Caco-2 (cell line): ENCODE data around the gene NPAS2. TPM values are rescaled to one million over a fixed set of nuclear protein-coding genes. Genes with fewer than 3 reads are reported as not detected.
A peak's percentile ranks its signal among the peaks of the same experiment; 100 is the strongest.

Experiments
- BruUV-seq: library from RNA; stranded (reverse); fragments of 400-500 nt; replicated peaks from 2 replicates; lab custom pipeline; 2021; lab: Mats Ljungman, UMichigan
- CTCF ChIA-PET: fragments of 300-600 bp; sonication (Branson Sonifier 250); formaldehyde crosslinking; loops from one replicate; lab custom pipeline; 2022; ENCODE audit warnings: antibody characterized with exemption; lab: Charles Lee
- POLR2A ChIA-PET: fragments of 300-600 bp; sonication (Branson Sonifier 250); formaldehyde crosslinking; loops from one replicate; lab custom pipeline; 2022; ENCODE audit warnings: antibody characterized with exemption; lab: Charles Lee
- DNase-seq, 2 experiments: peaks; one replicate each; pipeline versions ENCODE4 v3.0.0 to v3.0.0-alpha.2; 2020 to 2022
- H3K27me3 ChIP-seq: replicated peaks from 2 replicates; pipeline ENCODE4 v1.6.0; 2011; ENCODE audit warnings: low read length; ENCODE audit not compliant: control insufficient read depth, insufficient read depth
- H3K36me3 ChIP-seq: 2 replicates; pipeline ENCODE4 v1.5.1; 2011; ENCODE audit warnings: low read length; ENCODE audit not compliant: control insufficient read depth, insufficient read depth
- H3K4me1 ChIP-seq: fragments of 250-450 bp; sonication (Bioruptor Pico); 2 replicates; pipeline ENCODE4 v1.5.1; 2020; ENCODE audit warnings: mild to moderate bottlenecking
- H3K4me3 ChIP-seq: 2 replicates; pipeline ENCODE4 v1.5.1; 2011; ENCODE audit warnings: low read depth, mild to moderate bottlenecking, control low read depth, low read length
- H3K9me3 ChIP-seq: fragments of 250-450 bp; sonication (Bioruptor Pico); 2 replicates; pipeline ENCODE4 v1.5.1; 2020; ENCODE audit warnings: mild to moderate bottlenecking, moderate library complexity
- H3K27ac Mint-ChIP-seq: one replicate; pipeline ENCODE4 v1.8.0; 2022; ENCODE audit warnings: mixed read lengths; ENCODE audit not compliant: unreplicated experiment
- H3K27me3 Mint-ChIP-seq: one replicate; pipeline ENCODE4 v1.8.0; 2022; ENCODE audit warnings: mixed read lengths; ENCODE audit not compliant: insufficient read depth, unreplicated experiment
- H3K36me3 Mint-ChIP-seq: one replicate; pipeline ENCODE4 v1.8.0; 2022; ENCODE audit warnings: mild to moderate bottlenecking, mixed read lengths; ENCODE audit not compliant: insufficient read depth, unreplicated experiment
- H3K4me1 Mint-ChIP-seq: one replicate; pipeline ENCODE4 v1.8.0; 2022; ENCODE audit warnings: low read depth, mixed read lengths; ENCODE audit not compliant: unreplicated experiment
- H3K4me3 Mint-ChIP-seq: one replicate; pipeline ENCODE4 v1.8.0; 2022; ENCODE audit warnings: mild to moderate bottlenecking, moderate library complexity, mixed read lengths; ENCODE audit not compliant: unreplicated experiment
- H3K9me3 Mint-ChIP-seq: one replicate; pipeline ENCODE4 v1.8.0; 2022; ENCODE audit warnings: mixed read lengths; ENCODE audit not compliant: unreplicated experiment
- intact Hi-C: fragments of 100-400 bp; cut with micrococcal nuclease; formaldehyde crosslinking; loops from one replicate; pipeline ENCODE4 v1.10.0; 2022; ENCODE audit not compliant: unreplicated experiment
- total RNA-seq: library from RNA; stranded (reverse); gene quantifications from 2 replicates; pipeline ENCODE4 v1.2.3, GENCODE V29; 2022
- TF ChIP-seq, protein P1 (sequence below), 2 experiments: fragments of 200-600 bp in 1 of 2; IDR thresholded peaks; 1 replicate in 1 of 2; 2 replicates in 1 of 2; pipeline versions ENCODE4 v1.5.1 to v1.8.0; 2011 to 2022; ENCODE audit warnings: antibody characterized with exemption in 1 of 2, control low read depth in 1 of 2, inconsistent platforms in 1 of 2, low read depth in 1 of 2, low read length in 1 of 2, mild to moderate bottlenecking in 1 of 2, moderate library complexity in 1 of 2; ENCODE audit not compliant: insufficient read depth in 1 of 2, severe bottlenecking in 1 of 2, unreplicated experiment in 1 of 2

Gene NPAS2
- total RNA-seq, 1 experiment from 2014 or later, result 2.8 TPM

DNA sequence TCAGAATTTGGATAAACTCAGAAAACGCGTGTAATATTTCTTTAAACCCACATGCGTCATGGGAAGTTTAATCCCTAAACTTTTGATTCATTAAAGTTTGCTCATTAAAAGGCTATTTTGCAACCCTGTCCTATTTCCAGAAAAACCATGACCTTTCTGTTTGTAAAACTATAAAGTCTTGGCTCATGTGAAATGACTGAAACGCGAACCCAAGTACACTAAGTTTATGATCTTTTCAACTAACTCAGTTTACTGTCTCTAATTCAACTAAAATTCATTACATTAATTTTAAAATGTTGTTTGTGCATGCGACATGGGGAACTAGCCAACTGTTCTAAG lies 178.3 kb downstream of the NPAS2 start:
- Mint-ChIP-seq H3K36me3 (peaks cover 15% of the 10 kb centered on the region), H3K27ac (no peak overlapping the region)
- BruUV-seq, result no TSS peak

DNA sequence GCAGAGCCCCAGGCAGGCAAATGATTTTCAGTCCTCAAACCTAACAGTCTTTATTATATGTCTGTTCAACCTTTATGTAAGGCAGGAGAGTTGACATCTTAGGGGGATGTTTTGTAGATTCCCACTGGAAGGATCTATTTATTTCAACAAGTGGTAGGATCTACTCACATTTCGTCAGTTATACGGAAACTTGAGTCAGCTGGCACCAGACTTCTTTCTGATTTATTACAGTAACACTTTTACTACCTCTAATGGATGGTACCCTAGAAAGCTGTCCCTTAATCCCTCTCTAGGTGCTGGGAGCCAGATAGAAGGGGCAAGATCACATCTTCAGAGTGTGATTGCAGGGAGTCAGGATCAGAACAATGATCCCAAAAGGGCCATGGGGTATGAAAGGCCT lies 180.1 kb downstream of the NPAS2 start:
- H3K4me3 ChIP-seq, result no peak overlapping the region
- Mint-ChIP-seq H3K4me1 (peaks cover 20% of the 10 kb centered on the region), H3K27ac (no peak overlapping the region), H3K27me3 (no peaks in the 10 kb centered on the region), H3K4me3 (no peak overlapping the region), H3K36me3 (peaks cover 33% of the 10 kb centered on the region), H3K9me3 (no peaks in the 10 kb centered on the region)
- no peaks in the 10 kb centered on the region for H3K27me3 ChIP-seq
- no TSS peak for BruUV-seq
- TF ChIP-seq, protein P1, sequence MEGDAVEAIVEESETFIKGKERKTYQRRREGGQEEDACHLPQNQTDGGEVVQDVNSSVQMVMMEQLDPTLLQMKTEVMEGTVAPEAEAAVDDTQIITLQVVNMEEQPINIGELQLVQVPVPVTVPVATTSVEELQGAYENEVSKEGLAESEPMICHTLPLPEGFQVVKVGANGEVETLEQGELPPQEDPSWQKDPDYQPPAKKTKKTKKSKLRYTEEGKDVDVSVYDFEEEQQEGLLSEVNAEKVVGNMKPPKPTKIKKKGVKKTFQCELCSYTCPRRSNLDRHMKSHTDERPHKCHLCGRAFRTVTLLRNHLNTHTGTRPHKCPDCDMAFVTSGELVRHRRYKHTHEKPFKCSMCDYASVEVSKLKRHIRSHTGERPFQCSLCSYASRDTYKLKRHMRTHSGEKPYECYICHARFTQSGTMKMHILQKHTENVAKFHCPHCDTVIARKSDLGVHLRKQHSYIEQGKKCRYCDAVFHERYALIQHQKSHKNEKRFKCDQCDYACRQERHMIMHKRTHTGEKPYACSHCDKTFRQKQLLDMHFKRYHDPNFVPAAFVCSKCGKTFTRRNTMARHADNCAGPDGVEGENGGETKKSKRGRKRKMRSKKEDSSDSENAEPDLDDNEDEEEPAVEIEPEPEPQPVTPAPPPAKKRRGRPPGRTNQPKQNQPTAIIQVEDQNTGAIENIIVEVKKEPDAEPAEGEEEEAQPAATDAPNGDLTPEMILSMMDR (IDR thresholded peaks at IDR 0.05; ENCODE audit: insufficient read depth in 1 of 2, low read depth in 1 of 2, low read length in 1 of 2, severe bottlenecking in 1 of 2, unreplicated experiment in 1 of 2), result no peak
- DNase-seq, result no peak
- ChIA-PET CTCF (interaction anchor here (0.6 kb wide), 1 partner anchor 10 kb away, joined by 4 read pairs; no protein-coding TSS in a partner anchor), POLR2A (no interaction called here)
- H3K4me1 ChIP-seq, result peaks cover 13% of the 10 kb centered on the region
- intact Hi-C loops, result no loop called here
- H3K36me3 ChIP-seq, result peaks cover 10% of the 10 kb centered on the region
- H3K9me3 ChIP-seq, result no peaks in the 10 kb centered on the region

More for the DNA sequence above, 178.3 kb downstream of the NPAS2 start:
- no peak for DNase-seq
- H3K9me3 ChIP-seq, result no peaks in the 10 kb centered on the region
- H3K4me1 ChIP-seq, result no peaks in the 10 kb centered on the region
- H3K9me3 Mint-ChIP-seq, result no peaks in the 10 kb centered on the region
- TF ChIP-seq, protein P1 (IDR thresholded peaks at IDR 0.05; ENCODE audit: insufficient read depth in 1 of 2, low read depth in 1 of 2, low read length in 1 of 2, severe bottlenecking in 1 of 2, unreplicated experiment in 1 of 2), result no peak
- POLR2A ChIA-PET, result no interaction called here
- CTCF ChIA-PET, result no interaction called here
- H3K4me3 ChIP-seq, result no peak overlapping the region
- H3K27me3 ChIP-seq, result no peaks in the 10 kb centered on the region
- intact Hi-C loops, result no loop called here
- H3K4me3 Mint-ChIP-seq, result no peak overlapping the region
- H3K4me1 Mint-ChIP-seq, result peaks cover 2% of the 10 kb centered on the region
- 0 out of 2 replicates have a peak, but pooled peaks cover 3% of the 10 kb centered on the region for H3K36me3 ChIP-seq
- H3K27me3 Mint-ChIP-seq, result no peaks in the 10 kb centered on the region

DNA sequence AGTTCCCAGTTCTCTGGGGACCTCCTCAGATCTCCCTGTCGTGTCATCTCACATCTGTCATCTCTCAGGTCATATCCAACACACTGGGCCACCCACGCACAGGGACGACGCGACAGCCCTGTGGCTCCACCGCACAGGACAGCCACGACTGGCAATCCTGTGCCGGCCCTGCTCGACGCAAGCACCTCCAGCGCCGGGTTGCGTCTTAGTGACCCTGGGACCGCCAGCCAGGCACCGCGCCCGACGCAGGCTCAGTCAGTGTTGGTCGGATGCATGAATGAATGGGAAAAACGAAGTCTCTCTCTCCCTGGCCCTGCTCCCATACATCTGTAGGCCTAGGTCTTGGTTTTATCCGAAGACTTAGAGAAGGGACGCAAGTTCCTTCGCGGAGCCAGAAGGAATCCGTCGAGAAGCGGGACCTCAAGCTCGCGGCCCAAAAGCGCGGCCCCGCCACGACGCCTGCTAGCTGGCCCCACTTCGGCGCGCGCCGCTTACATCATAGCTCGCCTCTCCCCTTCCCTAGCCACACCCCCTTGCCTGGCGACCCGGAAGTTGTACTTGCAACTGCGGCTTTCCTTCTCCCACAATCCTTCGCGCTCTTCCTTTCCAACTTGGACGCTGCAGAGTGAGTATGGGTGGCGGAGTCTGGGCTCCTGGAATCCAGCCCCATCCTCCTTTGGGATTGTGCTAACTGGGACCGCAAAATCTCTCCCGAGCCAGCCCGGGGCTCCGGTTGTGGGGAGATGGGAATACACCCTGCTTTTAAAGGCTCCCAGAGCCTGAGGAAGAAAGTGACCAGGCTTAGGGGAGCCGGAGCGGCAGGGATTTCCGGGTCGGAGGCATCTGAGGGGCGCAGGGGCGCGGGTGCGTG lies 182.0 kb downstream of the NPAS2 start, which contains the start of gene RPL31:
Gene RPL31 (plus strand): TSS at position 599 of the 871 bp plus-strand sequence. CDS start 413 bp downstream, outside the sequence.
- Histone ChIP-seq H3K4me3 (peak within 1 kb of the TSS; percentile 74), H3K9me3 (no peaks in the 10 kb centered on the region), H3K36me3 (peaks cover 11% of the 10 kb centered on the region), H3K27me3 (no peaks in the 10 kb centered on the region), H3K4me1 (peaks cover 13% of the 10 kb centered on the region)
- peaks cover 53% of the 10 kb centered on the region for H3K36me3 Mint-ChIP-seq
- ChIA-PET CTCF (interaction anchor here (0.5 to 1.0 kb wide), 3 partner anchors 159 to 202 kb away, joined by 3 to 4 read pairs (median 3); no protein-coding TSS in a partner anchor), POLR2A (interaction anchor here (0.5 to 1.9 kb wide), 12 partner anchors 12 to 439 kb away, joined by 3 to 12 read pairs (median 3); partner anchors contain the start of genes PDCL3 and TBC1D8)
- peak; percentile 98 for DNase-seq
- peak within 1 kb of the TSS; percentile 98 for H3K27ac Mint-ChIP-seq
- intact Hi-C loops, result no loop called here
- TF ChIP-seq, protein P1 (IDR thresholded peaks at IDR 0.05; ENCODE audit: insufficient read depth in 1 of 2, low read depth in 1 of 2, low read length in 1 of 2, severe bottlenecking in 1 of 2, unreplicated experiment in 1 of 2), result no peak
- no peaks in the 10 kb centered on the region for H3K27me3 Mint-ChIP-seq
- H3K4me1 Mint-ChIP-seq, result peaks cover 28% of the 10 kb centered on the region
- no peaks in the 10 kb centered on the region for H3K9me3 Mint-ChIP-seq
- BruUV-seq, result no TSS peak
- H3K4me3 Mint-ChIP-seq, result peak within 1 kb of the TSS; percentile 99
